ENCODE results near the gene HBG2. TPM values are rescaled to one million over a fixed set of nuclear protein-coding genes. Genes with fewer than 3 reads are reported as not detected.

HBG2 gene
- total RNA-seq, 3 donors from 2014 or later, result 5.7 to 7.5 (median 5.8) TPM

GRCh38 chr11:5223686-5224085, 30.9 kb downstream of the HBG2 start:
- H3K36me3 Mint-ChIP-seq (ENCODE audit: insufficient read depth), result no peaks in the 10 kb centered on the region

GRCh38 chr11:5223146-5223545, 31.4 kb downstream of the HBG2 start:
- no peak overlapping the region for H3K4me3 Mint-ChIP-seq
- H3K36me3 Mint-ChIP-seq (ENCODE audit: insufficient read depth), result no peaks in the 10 kb centered on the region
- H3K9me3 Mint-ChIP-seq, result peaks cover 5% of the 10 kb centered on the region
- DNase-seq (no peak), ATAC-seq (no peak)
- H3K4me1 Mint-ChIP-seq (ENCODE audit: low read depth), result no peaks in the 10 kb centered on the region
- no peaks in the 10 kb centered on the region for H3K27me3 Mint-ChIP-seq (ENCODE audit: low read depth)

More at GRCh38 chr11:5223686-5224085, 30.9 kb downstream of the HBG2 start:
- Mint-ChIP-seq H3K9me3 (peaks cover 4% of the 10 kb centered on the region), H3K27me3 (ENCODE audit: low read depth) (no peaks in the 10 kb centered on the region), H3K4me1 (ENCODE audit: low read depth) (no peaks in the 10 kb centered on the region), H3K4me3 (no peak overlapping the region)
- DNase-seq (no peak), ATAC-seq (no peak)

GRCh38 chr11:5210376-5210885, 44.1 kb downstream of the HBG2 start:
- no peaks in the 10 kb centered on the region for H3K36me3 Mint-ChIP-seq (ENCODE audit: insufficient read depth)
- DNase-seq (no peak), ATAC-seq (no peak)
- H3K27me3 Mint-ChIP-seq (ENCODE audit: low read depth), result no peaks in the 10 kb centered on the region
- no peaks in the 10 kb centered on the region for H3K9me3 Mint-ChIP-seq
- H3K4me1 Mint-ChIP-seq (ENCODE audit: low read depth), result no peaks in the 10 kb centered on the region
- H3K4me3 Mint-ChIP-seq, result no peak overlapping the region

- Mint-ChIP-seq H3K4me3 (no peak overlapping the region), H3K4me1 (ENCODE audit: low read depth) (no peaks in the 10 kb centered on the region), H3K36me3 (ENCODE audit: insufficient read depth) (no peaks in the 10 kb centered on the region), H3K27me3 (ENCODE audit: low read depth) (peaks cover 2% of the 10 kb centered on the region), H3K9me3 (no peaks in the 10 kb centered on the region)
- ATAC-seq (no peak), DNase-seq (no peak)
Observed at GRCh38 chr11:5204787-5205186, 49.8 kb downstream of the HBG2 start.

- Mint-ChIP-seq H3K27me3 (ENCODE audit: low read depth) (peaks cover 2% of the 10 kb centered on the region), H3K9me3 (no peaks in the 10 kb centered on the region), H3K36me3 (ENCODE audit: insufficient read depth) (no peaks in the 10 kb centered on the region), H3K4me1 (ENCODE audit: low read depth) (no peaks in the 10 kb centered on the region), H3K4me3 (no peak overlapping the region)
- ATAC-seq (no peak), DNase-seq (no peak)
Observed at GRCh38 chr11:5203366-5203765, 51.2 kb downstream of the HBG2 start.

Other genes with a start within 250 kb of the HBG2 start
- gene OR52J3, start 208.3 kb downstream of the HBG2 start, total RNA-seq, result not detected
- not detected for gene OR52E2, start 195.2 kb downstream of the HBG2 start, total RNA-seq
- gene OR52E1, start 185.2 kb downstream of the HBG2 start, total RNA-seq, result not detected
- gene OR52A5, start 116.4 kb downstream of the HBG2 start, total RNA-seq, result not detected
- gene OR52A1, start 100.0 kb downstream of the HBG2 start, total RNA-seq, result not detected
- gene OR51V1, start 54.1 kb downstream of the HBG2 start, total RNA-seq, result not detected
- not detected for gene HBB, start 27.7 kb downstream of the HBG2 start, total RNA-seq
- gene HBD, start 20.3 kb downstream of the HBG2 start, total RNA-seq, result under 1 TPM in 2 of 3 donors, not detected in 1; 0.46 to 0.51 TPM
- gene HBG1, start 4.9 kb downstream of the HBG2 start, total RNA-seq, result 1 to 10 TPM; 1.0 to 2.4 (median 1.5) TPM
- 1 to 10 TPM; 1.3 to 2.3 (median 2.0) TPM for gene HBE1, start 15.2 kb upstream of the HBG2 start, total RNA-seq
- gene OR51B4, start 47.2 kb upstream of the HBG2 start, total RNA-seq, result not detected
- gene OR51B2, start 69.5 kb upstream of the HBG2 start, total RNA-seq, result not detected
- gene OR51B5, start 88.7 kb upstream of the HBG2 start, total RNA-seq, result not detected
- gene OR51B6, start 96.7 kb upstream of the HBG2 start, total RNA-seq, result not detected
- gene OR51M1, start 129.0 kb upstream of the HBG2 start, total RNA-seq, result not detected
- not detected for gene OR51Q1, start 167.3 kb upstream of the HBG2 start, total RNA-seq
- gene OR51I1, start 186.7 kb upstream of the HBG2 start, total RNA-seq, result not detected
- not detected for gene OR51I2, start 194.5 kb upstream of the HBG2 start, total RNA-seq
- gene OR52D1, start 233.9 kb upstream of the HBG2 start, total RNA-seq, result not detected

Data from activated T-cell treated with anti-CD3 and anti-CD28 coated beads, Interleukin-2, amount 50 U/mL, for 4 hours (primary cell).